Endodermal cell (in vitro differentiated cells): ENCODE results near the gene MPI. TPM values are rescaled to one million over a fixed set of nuclear protein-coding genes. Genes with fewer than 3 reads are reported as not detected.

Experiments
- DNase-seq: peaks from one replicate; pipeline ENCODE4 v3.0.0-alpha.2; 2017
- H3K27ac ChIP-seq: 2 replicates; pipeline ENCODE4 v1.5.1; 2013; ENCODE audit warnings: mild to moderate bottlenecking, low read depth, low read length, moderate library complexity
- H3K27me3 ChIP-seq: 2 replicates; pipeline ENCODE4 v1.6.1; 2013; ENCODE audit warnings: mild to moderate bottlenecking, low read length, moderate library complexity; ENCODE audit not compliant: insufficient read depth, control insufficient read depth, poor library complexity, severe bottlenecking
- H3K36me3 ChIP-seq: 2 replicates; pipeline ENCODE4 v1.7.0; 2013; ENCODE audit warnings: mild to moderate bottlenecking, low read length, moderate library complexity; ENCODE audit not compliant: control insufficient read depth, insufficient read depth
- H3K4me1 ChIP-seq: one replicate; pipeline ENCODE4 v1.7.0; 2013; ENCODE audit warnings: low read length; ENCODE audit not compliant: control insufficient read depth, insufficient read depth
- H3K4me3 ChIP-seq: 2 replicates; pipeline ENCODE4 v1.5.1; 2013; ENCODE audit warnings: mild to moderate bottlenecking, low read length, moderate library complexity
- H3K9ac ChIP-seq: 2 replicates; pipeline ENCODE4 v1.6.1; 2013; ENCODE audit warnings: mild to moderate bottlenecking, low read length, moderate library complexity; ENCODE audit not compliant: poor library complexity, severe bottlenecking; ENCODE audit errors: extremely low read depth
- H3K9me3 ChIP-seq: 2 replicates; pipeline ENCODE4 v1.6.1; 2013; ENCODE audit warnings: mild to moderate bottlenecking, low read length, moderate library complexity; ENCODE audit not compliant: control insufficient read depth
- H3K27ac Mint-ChIP-seq: 2 replicates; pipeline ENCODE4 v1.8.0; 2020; ENCODE audit warnings: mixed read lengths
- H3K27me3 Mint-ChIP-seq: 2 replicates; pipeline ENCODE4 v1.8.0; 2021; ENCODE audit warnings: mild to moderate bottlenecking, mixed read lengths; ENCODE audit not compliant: insufficient read depth
- H3K36me3 Mint-ChIP-seq: 2 replicates; pipeline ENCODE4 v1.8.0; 2020; ENCODE audit warnings: low read depth, mixed read lengths
- H3K4me1 Mint-ChIP-seq: 2 replicates; pipeline ENCODE4 v1.8.0; 2020; ENCODE audit warnings: mixed read lengths
- H3K4me3 Mint-ChIP-seq: 2 replicates; pipeline ENCODE4 v1.8.0; 2020; ENCODE audit warnings: mild to moderate bottlenecking, moderate library complexity, mixed read lengths
- H3K9me3 Mint-ChIP-seq: 2 replicates; pipeline ENCODE4 v1.8.0; 2020; ENCODE audit warnings: mild to moderate bottlenecking, mixed read lengths
- WGBS, 2 experiments: methylation state at CpG; one replicate each; pipeline versions ENCODE4 v1.1.5 to v1.1.7; 2013; ENCODE audit warnings: missing lambda C conversion rate in 2 of 2, mixed read lengths in 1 of 2; ENCODE audit not compliant: insufficient coverage in 1 of 2, insufficient read length in 1 of 2; 5-methylcytosine and 5-hydroxymethylcytosine counted together
- total RNA-seq, 2 donors: library from RNA; stranded (reverse); fragmentation: NEBNext Ultra II Directional in 1 of 2; extraction: Animal tissue kit (Norgen Biotek cat#: 25700) in 1 of 2; gene quantifications; 2 replicates in 1 of 2; 3 replicates in 1 of 2; pipeline ENCODE4 v1.2.1, GENCODE V29; 2021
- TF ChIP-seq, protein P1 (sequence below): fragments of 200-600 bp; sonication (generic); conservative IDR thresholded peaks from 2 replicates; pipeline ENCODE4 v1.5.0; 2021; ENCODE audit warnings: antibody characterized with exemption, mild to moderate bottlenecking

MPI gene
- total RNA-seq, 2 donors from 2014 or later, result 50.3 to 59.2 TPM

DNA sequence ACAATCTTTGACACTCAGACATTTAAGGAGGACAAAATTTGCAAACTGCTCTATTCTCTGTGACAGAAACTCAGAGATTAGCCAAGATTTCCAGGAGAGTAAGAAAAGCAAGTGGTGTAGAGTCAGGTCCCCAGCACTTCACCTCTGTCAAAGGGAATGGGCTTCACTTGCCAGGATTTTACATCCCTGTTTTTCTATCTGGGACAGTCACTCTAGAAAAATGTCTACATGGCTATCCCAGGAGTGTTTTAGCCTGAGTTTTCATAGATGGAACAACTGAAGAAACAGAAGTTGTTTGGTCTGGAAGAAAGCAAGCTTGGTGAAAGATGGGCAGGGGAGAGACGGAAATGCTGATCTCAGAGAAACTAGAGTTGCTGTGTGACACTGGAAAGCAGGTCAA, 13.8 kb downstream of the MPI start:
- 90 to 91% methylated on average over 1 of the region's 1 CpG for WGBS, 2 experiments
- no peaks in the 10 kb centered on the region for H3K9me3 Mint-ChIP-seq
- H3K27ac ChIP-seq, result no peak overlapping the region
- peaks cover 63% of the 10 kb centered on the region for H3K36me3 ChIP-seq
- no peaks in the 10 kb centered on the region for H3K9me3 ChIP-seq
- no peak overlapping the region for H3K27ac Mint-ChIP-seq
- peaks cover 17% of the 10 kb centered on the region for H3K4me1 Mint-ChIP-seq
- TF ChIP-seq, protein P1, sequence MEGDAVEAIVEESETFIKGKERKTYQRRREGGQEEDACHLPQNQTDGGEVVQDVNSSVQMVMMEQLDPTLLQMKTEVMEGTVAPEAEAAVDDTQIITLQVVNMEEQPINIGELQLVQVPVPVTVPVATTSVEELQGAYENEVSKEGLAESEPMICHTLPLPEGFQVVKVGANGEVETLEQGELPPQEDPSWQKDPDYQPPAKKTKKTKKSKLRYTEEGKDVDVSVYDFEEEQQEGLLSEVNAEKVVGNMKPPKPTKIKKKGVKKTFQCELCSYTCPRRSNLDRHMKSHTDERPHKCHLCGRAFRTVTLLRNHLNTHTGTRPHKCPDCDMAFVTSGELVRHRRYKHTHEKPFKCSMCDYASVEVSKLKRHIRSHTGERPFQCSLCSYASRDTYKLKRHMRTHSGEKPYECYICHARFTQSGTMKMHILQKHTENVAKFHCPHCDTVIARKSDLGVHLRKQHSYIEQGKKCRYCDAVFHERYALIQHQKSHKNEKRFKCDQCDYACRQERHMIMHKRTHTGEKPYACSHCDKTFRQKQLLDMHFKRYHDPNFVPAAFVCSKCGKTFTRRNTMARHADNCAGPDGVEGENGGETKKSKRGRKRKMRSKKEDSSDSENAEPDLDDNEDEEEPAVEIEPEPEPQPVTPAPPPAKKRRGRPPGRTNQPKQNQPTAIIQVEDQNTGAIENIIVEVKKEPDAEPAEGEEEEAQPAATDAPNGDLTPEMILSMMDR, result no peak
- no peak overlapping the region for H3K9ac ChIP-seq
- no peaks in the 10 kb centered on the region for H3K27me3 Mint-ChIP-seq
- H3K4me3 Mint-ChIP-seq, result no peak overlapping the region
- H3K4me3 ChIP-seq, result no peak overlapping the region
- no peaks in the 10 kb centered on the region for H3K27me3 ChIP-seq
- H3K4me1 ChIP-seq, result peaks cover 10% of the 10 kb centered on the region
- peaks cover 63% of the 10 kb centered on the region for H3K36me3 Mint-ChIP-seq
- DNase-seq, result no peak

GRCh38 chr15:74904190-74904805, 14.5 kb downstream of the MPI start:
- Histone ChIP-seq H3K4me3 (no peak overlapping the region), H3K4me1 (peaks cover 10% of the 10 kb centered on the region), H3K27me3 (no peaks in the 10 kb centered on the region), H3K9me3 (no peaks in the 10 kb centered on the region), H3K36me3 (peaks cover 56% of the 10 kb centered on the region), H3K27ac (no peak overlapping the region), H3K9ac (no peak overlapping the region)
- Mint-ChIP-seq H3K27me3 (no peaks in the 10 kb centered on the region), H3K9me3 (no peaks in the 10 kb centered on the region), H3K27ac (peak overlapping the region; percentile 44), H3K4me3 (peak overlapping the region; percentile 96), H3K4me1 (peaks cover 17% of the 10 kb centered on the region), H3K36me3 (peaks cover 61% of the 10 kb centered on the region)
- DNase-seq, result no peak
- TF ChIP-seq, protein P1, result no peak
- WGBS, 2 experiments, result 94 to 96% methylated on average over 7 of the region's 7 CpGs

DNA sequence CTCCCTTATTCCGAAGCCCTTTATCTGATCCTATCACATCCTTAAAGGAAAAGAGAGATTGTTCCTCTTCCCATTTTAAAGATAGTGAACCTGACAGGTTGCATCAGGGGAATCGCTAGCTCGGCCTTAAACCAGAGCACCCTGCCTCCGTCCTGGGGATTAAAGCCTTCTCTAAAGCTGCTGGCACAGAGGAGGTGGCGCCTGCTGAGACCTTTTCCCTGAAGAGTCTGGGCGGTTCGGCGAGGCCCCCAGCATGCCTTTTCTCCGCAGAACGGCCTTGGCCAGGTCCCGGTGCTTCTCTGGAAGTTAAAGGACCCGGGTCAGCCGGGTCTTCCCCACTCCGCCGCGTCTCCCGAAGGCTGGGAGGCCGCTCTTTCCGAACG, 16.2 kb downstream of the MPI start:
- peak overlapping the region; percentile 78 for H3K9ac ChIP-seq
- peaks cover 52% of the 10 kb centered on the region for H3K36me3 Mint-ChIP-seq
- peak overlapping the region; percentile 92 for H3K27ac Mint-ChIP-seq
- DNase-seq, result peak; percentile 81
- no peaks in the 10 kb centered on the region for H3K27me3 Mint-ChIP-seq
- H3K4me1 ChIP-seq, result peaks cover 10% of the 10 kb centered on the region
- H3K9me3 Mint-ChIP-seq, result no peaks in the 10 kb centered on the region
- H3K36me3 ChIP-seq, result peaks cover 46% of the 10 kb centered on the region
- TF ChIP-seq, protein P1, result no peak
- peak overlapping the region; percentile 66 for H3K27ac ChIP-seq
- H3K9me3 ChIP-seq, result no peaks in the 10 kb centered on the region
- peaks cover 17% of the 10 kb centered on the region for H3K4me1 Mint-ChIP-seq
- H3K27me3 ChIP-seq, result no peaks in the 10 kb centered on the region
- 0% methylated on average over 10 to 20 of the region's 20 CpGs for WGBS, 2 experiments
- peak overlapping the region; percentile 87 for H3K4me3 ChIP-seq
- H3K4me3 Mint-ChIP-seq, result peak overlapping the region; percentile 96
